ENCODE data around the gene SPATA24.

Gene SPATA24

DNA sequence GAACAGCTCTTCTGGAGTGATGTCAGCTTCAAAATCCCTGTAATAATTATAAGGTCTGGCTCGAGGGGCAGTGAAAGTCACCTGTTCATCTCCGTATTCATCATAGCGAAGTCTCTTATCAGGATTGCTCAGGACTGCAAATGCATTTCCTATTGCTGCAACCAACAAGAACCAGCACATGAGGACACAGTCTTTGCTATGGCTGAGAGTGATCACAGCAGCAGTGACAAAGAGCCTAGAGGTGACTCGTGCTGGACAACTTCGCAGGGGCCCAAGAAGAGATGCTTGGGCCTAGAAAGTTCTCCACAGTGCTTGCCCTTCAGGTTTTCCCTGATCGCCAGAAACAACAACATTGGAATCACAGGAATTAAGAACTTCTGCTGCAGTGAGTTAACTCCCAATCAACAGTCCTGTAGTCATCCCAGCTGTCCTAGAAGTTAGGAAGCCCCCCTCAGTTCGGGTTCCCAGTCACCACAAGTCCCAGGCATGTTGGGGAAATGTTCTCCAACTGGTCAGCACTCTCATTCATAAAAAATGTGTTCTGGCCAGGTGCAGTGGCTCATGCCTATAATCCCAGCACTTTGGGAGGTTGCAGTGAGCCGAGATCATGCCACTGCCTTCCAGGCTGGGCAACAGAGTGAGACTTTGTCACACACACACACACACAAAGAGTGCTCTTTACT is 22.5 kb upstream of the SPATA24 start:
- TF ChIP-seq GATA2 (IDR thresholded peaks at IDR 0.05; ENCODE audit: low read depth, low read length) (no peak), GATA3 (IDR thresholded peaks at IDR 0.05; ENCODE audit: low read depth, low read length) (no peak)

DNA sequence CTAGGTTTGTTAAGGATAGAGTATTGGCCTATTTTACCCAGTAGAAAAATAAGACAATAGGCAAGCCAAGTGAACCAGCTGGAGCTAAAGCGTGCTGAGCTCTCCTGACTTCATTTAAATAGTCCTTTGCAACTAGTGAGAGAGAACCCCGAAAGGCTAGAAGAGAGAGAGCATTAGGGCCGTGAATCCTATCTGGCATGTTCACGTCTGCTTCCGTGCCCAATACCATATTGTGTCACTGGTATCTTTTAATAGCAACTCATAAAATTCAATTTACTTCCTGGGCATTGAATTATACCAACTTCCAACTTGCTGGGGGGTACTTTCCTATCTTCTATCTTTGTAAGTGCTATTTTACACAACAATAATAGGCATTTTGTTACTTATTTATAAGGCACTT is 21.6 kb upstream of the SPATA24 start:
- no peak for TF ChIP-seq GATA3 (IDR thresholded peaks at IDR 0.05; ENCODE audit: low read depth, low read length)
- TF ChIP-seq GATA2 (IDR thresholded peaks at IDR 0.05; ENCODE audit: low read depth, low read length): no peak

DNA sequence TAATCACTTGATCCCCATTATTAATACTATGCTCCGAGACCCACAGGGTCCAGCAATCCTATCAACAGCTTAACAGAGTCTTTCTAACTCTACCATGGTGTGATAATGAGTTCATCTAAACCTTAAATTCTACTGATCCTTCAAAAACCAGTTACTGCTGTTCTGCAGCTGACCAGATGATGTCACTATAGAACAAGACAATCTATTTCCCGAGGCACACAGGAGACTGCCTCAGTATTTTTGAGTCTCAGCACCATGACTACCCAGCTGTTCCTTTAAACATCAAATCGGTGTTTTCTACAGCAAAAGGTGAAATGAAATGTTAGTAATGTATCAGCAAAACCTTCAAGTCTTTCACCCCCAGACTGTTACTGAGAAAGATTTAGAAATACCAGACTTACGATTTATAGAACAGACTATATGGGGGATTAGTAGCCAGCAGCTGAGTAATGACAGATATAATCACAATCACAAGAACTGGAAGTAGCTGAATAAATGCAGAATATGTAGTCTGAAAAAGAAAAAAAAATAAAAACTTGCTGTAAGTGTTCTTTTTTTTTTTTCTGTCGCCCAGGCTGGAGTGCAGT is 18.5 kb upstream of the SPATA24 start:
- TF ChIP-seq GATA3 (IDR thresholded peaks at IDR 0.05; ENCODE audit: low read depth, low read length) (no peak), GATA2 (IDR thresholded peaks at IDR 0.05; ENCODE audit: low read depth, low read length) (no peak)

DNA sequence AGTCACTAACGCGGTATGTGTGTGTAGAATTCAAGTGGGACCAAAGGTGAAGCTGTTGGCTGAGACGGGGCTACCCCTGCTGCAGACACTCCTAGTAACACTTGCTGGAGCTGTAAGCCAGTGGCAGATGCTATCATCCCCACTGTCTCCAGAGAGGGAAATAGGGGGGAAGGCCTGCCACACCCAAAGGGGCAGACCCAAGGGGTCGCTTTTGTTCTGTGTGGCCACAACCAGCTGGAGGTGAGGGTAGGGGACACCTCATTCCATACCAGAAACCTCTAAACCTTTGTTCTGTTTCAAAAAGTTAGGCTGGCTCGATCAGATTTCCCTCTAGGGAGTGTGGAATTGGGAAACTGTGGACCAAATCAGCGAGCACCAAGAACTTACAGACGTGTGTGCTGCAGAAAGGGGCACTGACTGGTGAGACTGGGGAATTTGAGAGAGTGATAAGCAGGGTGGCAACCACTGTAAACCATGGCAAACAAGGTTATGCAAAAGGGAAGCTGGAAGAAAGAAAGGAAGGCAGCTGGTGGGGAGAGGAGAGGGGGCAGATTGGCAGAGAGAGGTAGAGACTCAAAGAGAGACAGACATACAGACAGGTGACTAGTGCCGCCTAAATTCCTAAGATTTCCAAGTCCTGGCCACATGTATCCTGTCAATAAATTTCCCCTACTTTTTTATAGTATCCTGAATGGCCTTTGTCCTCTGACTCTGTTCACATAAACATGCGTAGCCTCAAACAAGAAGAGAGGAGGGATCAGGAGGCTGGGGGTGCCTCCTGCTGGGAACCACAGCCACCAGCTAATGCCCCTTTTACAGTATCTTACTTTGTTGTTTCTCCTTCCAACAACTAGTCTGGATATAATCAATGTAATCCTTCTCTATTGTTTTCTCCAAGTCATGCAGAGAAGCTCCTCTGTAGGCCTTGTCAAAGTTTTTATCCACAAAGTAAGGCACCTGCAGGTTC is 15.6 kb upstream of the SPATA24 start:
- TF ChIP-seq GATA3 (IDR thresholded peaks at IDR 0.05; ENCODE audit: low read depth, low read length) (no peak), GATA2 (IDR thresholded peaks at IDR 0.05; ENCODE audit: low read depth, low read length) (no peak)

DNA sequence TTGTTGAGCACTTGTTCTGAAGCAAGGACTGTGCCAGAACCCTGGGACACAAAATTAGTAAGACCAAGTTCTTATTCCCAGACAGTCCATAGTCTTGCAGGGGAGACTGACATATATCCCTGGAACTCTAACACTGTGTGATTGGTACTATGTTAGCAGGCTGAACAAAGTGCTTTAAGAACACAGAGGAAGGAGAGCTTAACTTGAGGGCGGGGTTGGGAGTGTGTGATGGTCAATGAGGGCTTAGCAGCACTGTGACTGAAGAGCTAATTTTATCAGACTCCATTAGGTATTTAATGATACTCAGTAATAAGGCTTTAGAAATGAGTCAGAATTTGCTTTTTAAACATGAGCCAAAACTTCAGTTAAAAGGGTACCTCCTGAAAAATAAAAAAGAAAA is 14.9 kb upstream of the SPATA24 start:
- TF ChIP-seq GATA2 (IDR thresholded peaks at IDR 0.05; ENCODE audit: low read depth, low read length) (no peak), GATA3 (IDR thresholded peaks at IDR 0.05; ENCODE audit: low read depth, low read length) (no peak)

DNA sequence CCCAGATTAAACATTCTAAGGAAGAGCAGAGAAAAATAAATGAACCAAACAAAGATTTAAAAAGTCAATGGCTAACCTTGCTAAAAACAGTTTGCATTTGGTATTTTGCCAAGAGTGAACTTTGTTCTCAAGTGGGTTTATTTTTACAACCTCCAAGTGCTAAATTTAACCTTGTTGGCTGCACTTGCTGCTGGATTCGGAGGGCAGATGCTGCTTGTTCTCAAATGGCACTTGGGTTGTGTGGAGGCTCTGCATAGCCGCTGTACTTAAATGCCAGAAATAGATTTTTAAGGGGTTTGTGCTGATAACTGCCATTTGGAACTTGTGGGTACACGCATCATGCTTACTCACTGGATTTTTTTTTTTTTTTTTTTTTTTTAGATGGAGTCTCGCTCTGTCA is 13.3 kb upstream of the SPATA24 start:
- TF ChIP-seq GATA2 (IDR thresholded peaks at IDR 0.05; ENCODE audit: low read depth, low read length) (no peak), GATA3 (IDR thresholded peaks at IDR 0.05; ENCODE audit: low read depth, low read length) (no peak)

DNA sequence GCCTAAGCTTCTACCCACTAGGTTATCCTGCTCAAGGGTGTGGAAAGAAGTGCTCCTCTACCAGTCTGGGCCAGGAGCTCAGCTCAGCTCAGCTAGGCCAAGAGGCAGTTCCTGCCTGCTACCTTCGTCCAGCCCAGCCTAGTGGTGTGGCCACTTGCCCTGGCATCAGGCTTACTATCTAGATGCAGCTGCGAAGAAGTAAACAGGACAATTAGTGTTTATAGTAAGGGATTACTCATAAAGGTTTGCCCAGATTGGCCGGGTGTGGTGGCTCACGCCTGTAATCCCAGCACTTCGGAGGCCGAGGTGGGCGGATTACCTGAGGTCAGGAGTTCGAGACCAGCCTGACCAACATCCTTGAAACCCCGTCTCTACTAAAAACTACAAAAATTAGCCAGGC is 12.8 kb upstream of the SPATA24 start:
- TF ChIP-seq GATA2 (IDR thresholded peaks at IDR 0.05; ENCODE audit: low read depth, low read length): no peak
- TF ChIP-seq GATA3 (IDR thresholded peaks at IDR 0.05; ENCODE audit: low read depth, low read length): no peak

DNA sequence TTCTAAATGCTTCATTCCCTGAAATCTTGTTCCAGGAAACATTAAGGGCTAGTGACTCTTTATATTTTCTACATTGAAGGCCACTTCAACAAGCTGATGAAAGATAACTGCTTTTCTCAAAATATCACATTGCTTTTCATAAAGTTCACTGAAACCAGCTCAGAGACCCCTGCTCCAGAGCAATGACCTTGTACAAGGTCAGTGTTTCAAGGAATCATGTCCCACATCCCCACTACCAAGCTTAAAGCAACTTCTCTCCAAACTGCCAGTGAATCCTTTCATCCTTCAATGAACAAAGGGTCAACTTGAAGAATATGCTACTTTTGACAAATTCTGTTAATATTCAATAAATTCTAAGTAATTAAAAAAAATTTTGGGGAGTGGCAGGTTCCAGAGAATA is 12.0 kb upstream of the SPATA24 start:
- TF ChIP-seq GATA3 (IDR thresholded peaks at IDR 0.05; ENCODE audit: low read depth, low read length) (no peak), GATA2 (IDR thresholded peaks at IDR 0.05; ENCODE audit: low read depth, low read length) (no peak)

DNA sequence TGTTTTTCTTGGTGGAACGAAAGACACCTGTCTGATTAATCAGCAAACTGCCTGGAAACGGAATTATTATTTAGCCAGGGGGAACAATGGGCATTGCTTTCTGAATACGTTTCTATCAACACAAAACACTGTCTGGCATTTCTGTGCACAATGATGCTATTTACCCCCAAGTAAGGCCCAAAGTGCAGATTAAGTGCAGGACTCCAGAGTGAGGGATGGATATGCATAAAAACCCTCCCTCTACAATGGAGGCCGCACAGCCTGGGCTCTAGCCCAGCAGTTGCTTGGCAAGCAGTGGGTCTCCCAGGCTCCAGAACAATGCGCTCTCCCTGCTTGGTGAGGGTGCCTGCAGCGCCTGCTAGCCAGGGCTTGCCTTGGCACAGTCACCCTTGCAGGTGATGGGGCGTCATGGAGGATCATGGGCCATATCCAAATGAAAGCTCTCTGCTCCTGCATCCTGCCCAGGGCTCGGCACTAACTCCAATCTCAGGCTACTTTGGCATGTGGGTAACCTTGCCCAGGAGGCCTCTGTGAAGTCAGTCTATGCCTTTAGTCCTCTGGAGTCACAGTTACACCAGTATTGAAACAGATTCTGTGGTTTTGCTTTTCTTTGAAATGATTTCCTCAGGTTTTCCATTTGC is 11.5 kb upstream of the SPATA24 start:
- TF ChIP-seq GATA2 (IDR thresholded peaks at IDR 0.05; ENCODE audit: low read depth, low read length): no peak
- no peak for TF ChIP-seq GATA3 (IDR thresholded peaks at IDR 0.05; ENCODE audit: low read depth, low read length)

DNA sequence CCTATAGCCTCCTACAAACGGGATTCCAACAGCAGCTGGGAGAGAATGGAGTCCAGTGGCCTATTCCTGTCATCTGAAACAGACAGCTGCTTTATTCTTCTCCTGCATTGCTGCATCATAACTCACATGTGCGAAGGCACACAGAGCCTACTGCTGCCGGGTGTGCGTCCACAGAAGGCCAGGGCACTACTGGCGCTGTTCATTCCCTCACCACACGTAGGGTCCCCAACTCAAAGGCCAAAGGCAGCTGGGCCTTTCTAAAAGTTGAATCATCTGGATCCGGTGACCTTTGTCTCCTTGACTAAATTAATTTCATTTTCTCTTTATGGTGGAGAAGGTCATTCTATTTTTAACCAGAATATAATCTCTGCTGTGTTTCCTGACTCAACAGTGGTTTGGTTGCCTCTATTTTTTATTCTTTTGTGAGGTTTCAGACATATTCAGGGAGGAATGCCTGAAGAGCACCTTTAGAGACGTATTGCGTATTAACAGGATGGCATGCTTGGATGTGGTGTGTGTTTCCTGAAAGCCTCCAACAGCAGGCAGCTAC is 10.8 kb upstream of the SPATA24 start:
- TF ChIP-seq GATA2 (IDR thresholded peaks at IDR 0.05; ENCODE audit: low read depth, low read length): no peak
- TF ChIP-seq GATA3 (IDR thresholded peaks at IDR 0.05; ENCODE audit: low read depth, low read length): no peak

DNA sequence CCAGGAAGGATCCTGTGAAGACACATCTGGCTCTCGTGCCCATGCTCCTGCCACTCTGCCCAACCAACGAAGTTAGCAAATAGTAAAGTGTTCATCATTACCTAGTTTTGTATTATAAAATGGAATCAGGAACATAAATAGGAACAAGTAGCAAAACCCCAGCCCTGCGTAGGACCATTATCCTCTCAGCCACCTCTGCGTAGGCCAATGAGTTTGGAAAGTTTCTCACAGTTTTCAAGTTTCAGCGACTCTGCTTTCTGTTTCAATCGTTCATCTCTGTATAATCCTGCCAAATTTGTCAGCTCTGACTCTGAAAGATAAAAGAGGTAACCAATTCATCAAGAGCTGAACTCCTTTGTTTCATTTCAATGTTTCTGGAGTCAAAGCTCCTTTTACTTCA is 10.1 kb upstream of the SPATA24 start:
- TF ChIP-seq GATA2 (IDR thresholded peaks at IDR 0.05; ENCODE audit: low read depth, low read length) (no peak), GATA3 (IDR thresholded peaks at IDR 0.05; ENCODE audit: low read depth, low read length) (no peak)

DNA sequence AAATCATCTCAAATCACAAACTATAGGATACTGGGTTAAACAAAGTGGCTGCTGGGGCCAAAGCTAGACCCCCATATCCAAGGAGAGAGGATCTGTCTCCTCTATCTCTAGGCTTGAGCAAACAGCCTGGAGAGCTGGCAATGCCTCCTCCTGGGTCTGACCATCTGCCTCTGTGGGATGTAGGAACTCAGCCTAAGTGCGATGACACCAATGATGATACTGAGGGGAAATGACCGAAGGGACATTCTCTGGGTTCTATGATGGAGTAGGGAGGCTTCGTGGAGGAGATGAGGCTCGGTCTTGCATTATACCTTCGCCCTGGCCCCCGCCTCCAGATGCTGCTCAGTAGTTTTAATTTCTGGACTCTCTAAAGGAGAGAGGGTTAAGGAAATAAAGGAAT is 9.3 kb upstream of the SPATA24 start:
- TF ChIP-seq GATA2 (IDR thresholded peaks at IDR 0.05; ENCODE audit: low read depth, low read length) (no peak), GATA3 (IDR thresholded peaks at IDR 0.05; ENCODE audit: low read depth, low read length) (no peak)

DNA sequence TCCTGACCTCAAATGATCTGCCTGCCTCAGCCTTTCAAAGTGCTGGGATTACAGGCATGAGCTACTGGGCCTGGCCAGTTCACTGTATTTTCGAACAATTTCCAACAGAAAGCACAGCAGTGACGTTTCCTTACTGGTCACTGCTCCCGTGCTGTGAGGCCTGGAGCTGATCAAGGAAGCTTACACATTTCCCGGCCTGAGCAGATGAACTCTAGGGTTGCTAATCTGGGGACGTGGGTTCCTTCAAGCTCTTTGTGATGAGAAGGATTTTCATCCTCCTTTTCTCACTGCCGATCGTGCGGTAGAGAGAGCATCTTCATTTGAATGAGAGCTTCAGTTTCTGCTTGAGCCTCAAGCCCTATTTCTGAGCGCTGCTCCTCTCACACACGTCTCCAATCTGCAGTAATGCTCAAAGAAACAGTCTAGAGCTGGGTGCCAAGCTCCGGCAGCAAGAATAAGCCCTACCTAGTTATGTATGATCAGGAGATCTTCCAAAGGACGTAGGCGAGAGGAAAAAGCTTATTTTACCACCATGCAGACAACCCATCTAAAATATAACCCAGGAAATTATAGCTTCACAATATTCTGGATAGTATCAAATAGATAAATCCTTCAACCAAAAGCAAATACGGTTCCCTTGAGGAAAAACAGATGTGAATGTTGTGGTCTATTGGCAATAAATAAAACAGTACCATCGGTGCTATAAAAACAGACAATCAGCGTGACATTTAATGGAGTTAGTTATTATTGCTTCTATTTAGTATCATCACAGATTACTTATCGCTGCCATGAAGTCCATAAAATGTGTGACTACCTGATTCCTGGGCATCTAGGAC is 7.3 kb upstream of the SPATA24 start:
- TF ChIP-seq GATA2 (IDR thresholded peaks at IDR 0.05; ENCODE audit: low read depth, low read length) (no peak; the same call in 1 of the 2 replicates), GATA3 (IDR thresholded peaks at IDR 0.05; ENCODE audit: low read depth, low read length) (no peak)

All from SH-SY5Y (cell line).